Measurements from ENCODE around the gene MID1. TPM values are rescaled to one million over a fixed set of nuclear protein-coding genes. Genes with fewer than 3 reads are reported as not detected.
A peak's percentile ranks its signal among the peaks of the same experiment; 100 is the strongest.

The MID1 gene
- 1 to 10 TPM; 5.0 to 8.0 (median 6.4) TPM for total RNA-seq

- 24% methylated on average over 37 of the region's 46 CpGs for whole genome bisulfite sequencing
- H3K27ac ChIP-seq: peak within 1 kb of the TSS; percentile 86
- TF ChIP-seq POLR2AphosphoS5 (IDR thresholded peaks at IDR 0.05): no peak
- no peak for TF ChIP-seq POLR2A (IDR thresholded peaks at IDR 0.05)
- TF ChIP-seq CTCF (IDR thresholded peaks at IDR 0.05): no peak
- TF ChIP-seq EP300 (IDR thresholded peaks at IDR 0.05): no peak
- peak; percentile 75 to 83 for DNase-seq (ENCODE audit: low spot score in 2 of 2)
- H3K36me3 ChIP-seq: no peaks in the 10 kb centered on the region
- H3K4me1 ChIP-seq: peaks cover 9% of the 10 kb centered on the region
- no peaks in the 10 kb centered on the region for H3K27me3 ChIP-seq
- peak within 1 kb of the TSS; percentile 60 for H3K4me3 ChIP-seq
- H3K9me3 ChIP-seq: no peaks in the 10 kb centered on the region
Observed at GRCh38 chrX:10620121-10620699, at the start of gene MID1. Gene MID1 (minus strand): TSS chrX:10620585. CDS start chrX:10567547, 53,038 bp downstream.

- H3K4me1 ChIP-seq: no peaks in the 10 kb centered on the region
- no peaks in the 10 kb centered on the region for H3K9me3 ChIP-seq
- no peaks in the 10 kb centered on the region for H3K36me3 ChIP-seq
- H3K27me3 ChIP-seq: no peaks in the 10 kb centered on the region
- no peak overlapping the region for H3K27ac ChIP-seq
- TF ChIP-seq POLR2A (IDR thresholded peaks at IDR 0.05): no peak
- TF ChIP-seq CTCF (IDR thresholded peaks at IDR 0.05): no peak
- TF ChIP-seq POLR2AphosphoS5 (IDR thresholded peaks at IDR 0.05): no peak
- no peak for TF ChIP-seq EP300 (IDR thresholded peaks at IDR 0.05)
- no peak overlapping the region for H3K4me3 ChIP-seq
- no peak for DNase-seq (ENCODE audit: low spot score in 2 of 2)
- 68% methylated on average over 1 of the region's 1 CpG for WGBS
Observed at GRCh38 chrX:10667143-10667542, 46.8 kb upstream of the MID1 start.

- H3K27ac ChIP-seq: no peak overlapping the region
- no peak for TF ChIP-seq POLR2A (IDR thresholded peaks at IDR 0.05)
- TF ChIP-seq EP300 (IDR thresholded peaks at IDR 0.05): no peak
- no peak for TF ChIP-seq POLR2AphosphoS5 (IDR thresholded peaks at IDR 0.05)
- no peak for TF ChIP-seq CTCF (IDR thresholded peaks at IDR 0.05)
- 50% methylated on average over 1 of the region's 1 CpG for WGBS
- no peaks in the 10 kb centered on the region for H3K36me3 ChIP-seq
- DNase-seq (ENCODE audit: low spot score in 2 of 2): no peak
- no peaks in the 10 kb centered on the region for H3K27me3 ChIP-seq
- H3K9me3 ChIP-seq: no peaks in the 10 kb centered on the region
- H3K4me1 ChIP-seq: no peaks in the 10 kb centered on the region
- H3K4me3 ChIP-seq: no peak overlapping the region
Observed at GRCh38 chrX:10666102-10666501, 45.7 kb upstream of the MID1 start.

- TF ChIP-seq POLR2AphosphoS5 (IDR thresholded peaks at IDR 0.05) (no peak), CTCF (IDR thresholded peaks at IDR 0.05) (no peak), POLR2A (IDR thresholded peaks at IDR 0.05) (no peak), EP300 (IDR thresholded peaks at IDR 0.05) (no peak)
- Histone ChIP-seq H3K27me3 (no peaks in the 10 kb centered on the region), H3K4me1 (no peaks in the 10 kb centered on the region), H3K4me3 (no peak overlapping the region), H3K9me3 (no peaks in the 10 kb centered on the region), H3K36me3 (no peaks in the 10 kb centered on the region), H3K27ac (no peak overlapping the region)
- no peak for DNase-seq (ENCODE audit: low spot score in 2 of 2)
- WGBS: 76% methylated on average over 7 of the region's 7 CpGs
Observed at GRCh38 chrX:10665681-10666080, 45.3 kb upstream of the MID1 start.

- Histone ChIP-seq H3K4me3 (no peak overlapping the region), H3K36me3 (no peaks in the 10 kb centered on the region), H3K27ac (no peak overlapping the region), H3K27me3 (no peaks in the 10 kb centered on the region), H3K9me3 (no peaks in the 10 kb centered on the region), H3K4me1 (no peaks in the 10 kb centered on the region)
- no peak for TF ChIP-seq CTCF (IDR thresholded peaks at IDR 0.05)
- TF ChIP-seq EP300 (IDR thresholded peaks at IDR 0.05): no peak
- no peak for TF ChIP-seq POLR2A (IDR thresholded peaks at IDR 0.05)
- WGBS: 55% methylated on average over 6 of the region's 6 CpGs
- DNase-seq (ENCODE audit: low spot score in 2 of 2): no peak
Observed at GRCh38 chrX:10660171-10660570, 39.8 kb upstream of the MID1 start.

Measured in suprapubic skin (tissue), 4 donors.